Peyer's patch (tissue), 4 donors: ENCODE measurements around the gene ZNF800.

ENCODE experiments used
- POLR2A ChIP-seq, 2 donors: fragments of 450-650 bp; IDR thresholded peaks; one replicate each; pipeline ENCODE4 v1.5.1; 2017; ENCODE audit warnings: antibody characterized with exemption in 2 of 2, mild to moderate bottlenecking in 2 of 2, moderate library complexity in 2 of 2
- TF ChIP-seq, protein P1 (sequence below), 6 experiments: fragments of 450-650 bp in 4 of 6; fragments of 200-600 bp in 2 of 6; sonication (generic) in 1 of 6; IDR thresholded peaks; one replicate each; pipeline ENCODE4 v1.5.1; 2017 to 2019; ENCODE audit warnings: antibody characterized with exemption in 6 of 6, mild to moderate bottlenecking in 3 of 6, moderate library complexity in 1 of 6

- TF ChIP-seq, protein P1, sequence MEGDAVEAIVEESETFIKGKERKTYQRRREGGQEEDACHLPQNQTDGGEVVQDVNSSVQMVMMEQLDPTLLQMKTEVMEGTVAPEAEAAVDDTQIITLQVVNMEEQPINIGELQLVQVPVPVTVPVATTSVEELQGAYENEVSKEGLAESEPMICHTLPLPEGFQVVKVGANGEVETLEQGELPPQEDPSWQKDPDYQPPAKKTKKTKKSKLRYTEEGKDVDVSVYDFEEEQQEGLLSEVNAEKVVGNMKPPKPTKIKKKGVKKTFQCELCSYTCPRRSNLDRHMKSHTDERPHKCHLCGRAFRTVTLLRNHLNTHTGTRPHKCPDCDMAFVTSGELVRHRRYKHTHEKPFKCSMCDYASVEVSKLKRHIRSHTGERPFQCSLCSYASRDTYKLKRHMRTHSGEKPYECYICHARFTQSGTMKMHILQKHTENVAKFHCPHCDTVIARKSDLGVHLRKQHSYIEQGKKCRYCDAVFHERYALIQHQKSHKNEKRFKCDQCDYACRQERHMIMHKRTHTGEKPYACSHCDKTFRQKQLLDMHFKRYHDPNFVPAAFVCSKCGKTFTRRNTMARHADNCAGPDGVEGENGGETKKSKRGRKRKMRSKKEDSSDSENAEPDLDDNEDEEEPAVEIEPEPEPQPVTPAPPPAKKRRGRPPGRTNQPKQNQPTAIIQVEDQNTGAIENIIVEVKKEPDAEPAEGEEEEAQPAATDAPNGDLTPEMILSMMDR (IDR thresholded peaks at IDR 0.05), result no peak
- no peak for TF ChIP-seq POLR2A (IDR thresholded peaks at IDR 0.05)
These were observed 3.7 kb upstream of the ZNF800 start for GRCh38 chr7:127396184-127396583.
